PC-3 (cell line): Measurements from ENCODE around the gene RBPJ. TPM values are rescaled to one million over a fixed set of nuclear protein-coding genes. Genes with fewer than 3 reads are reported as not detected.
"Not testable (repeated sequence)": the region's sequence is repeated elsewhere in the genome, so short reads cannot be mapped to it uniquely, and the experiment has no call there.

Experiments used
- ATAC-seq: fragments of 200-7000 bp; cut with Tn5 transposase; 2 replicates; pipeline ENCODE4 v1.9.1; 2020; ENCODE audit warnings: mild to moderate bottlenecking, moderate library complexity
- BruUV-seq: library from RNA; stranded (reverse); fragments of 400-500 nt; replicated peaks from 2 replicates; lab custom pipeline; 2021; lab: Mats Ljungman, UMichigan
- CTCF ChIA-PET: fragments of 300-600 bp; sonication (Branson Sonifier 250); formaldehyde crosslinking; loops from one replicate; lab custom pipeline; 2022; ENCODE audit warnings: antibody characterized with exemption; lab: Charles Lee
- POLR2A ChIA-PET: fragments of 300-600 bp; sonication (Branson Sonifier 250); formaldehyde crosslinking; loops from one replicate; lab custom pipeline; 2022; ENCODE audit warnings: antibody characterized with exemption; ENCODE audit not compliant: unreplicated experiment; lab: Charles Lee
- DNase-seq: peaks from one replicate; pipeline ENCODE4 v3.0.0-alpha.2; 2015
- H2AFZ ChIP-seq: fragments of 300-600 bp; sonication (generic); 2 replicates; pipeline ENCODE4 v1.6.0; 2016; ENCODE audit warnings: antibody characterized with exemption, low read length
- H3F3A ChIP-seq: fragments of 300-600 bp; sonication (generic); one replicate; pipeline ENCODE4 v1.6.0; 2017; ENCODE audit warnings: antibody characterized with exemption, low read length, control low read depth, mild to moderate bottlenecking; ENCODE audit not compliant: unreplicated experiment
- H3K27ac ChIP-seq: fragments of 300-600 bp; sonication (generic); 2 replicates; pipeline ENCODE4 v1.5.1; 2016; ENCODE audit warnings: mild to moderate bottlenecking, low read length
- H3K27me3 ChIP-seq: fragments of 300-600 bp; sonication (generic); 2 replicates; pipeline ENCODE4 v1.6.1; 2016; ENCODE audit warnings: low read length, mixed read lengths
- H3K36me3 ChIP-seq: fragments of 300-600 bp; sonication (generic); 2 replicates; pipeline ENCODE4 v1.6.1; 2016; ENCODE audit warnings: low read depth, mixed run types, low read length, mixed read lengths
- H3K4me1 ChIP-seq: fragments of 300-600 bp; sonication (generic); 2 replicates; pipeline ENCODE4 v1.5.1; 2016; ENCODE audit warnings: low read length; ENCODE audit not compliant: insufficient read depth
- H3K4me2 ChIP-seq: fragments of 300-600 bp; sonication (generic); 2 replicates; pipeline ENCODE4 v1.6.0; 2016; ENCODE audit warnings: low read length
- H3K4me3 ChIP-seq: fragments of 300-600 bp; sonication (generic); 2 replicates; pipeline ENCODE4 v1.5.1; 2016; ENCODE audit warnings: mild to moderate bottlenecking, low read length, mixed read lengths
- H3K79me2 ChIP-seq: fragments of 300-600 bp; sonication (generic); 2 replicates; pipeline ENCODE4 v1.6.1; 2017; ENCODE audit warnings: low read length, mixed read lengths
- H3K9ac ChIP-seq: fragments of 300-600 bp; sonication (generic); 2 replicates; pipeline ENCODE4 v1.6.0; 2016; ENCODE audit warnings: mild to moderate bottlenecking, low read length
- H3K9me2 ChIP-seq: fragments of 300-600 bp; sonication (generic); replicated peaks from 2 replicates; pipeline ENCODE4 v1.6.1; 2016; ENCODE audit warnings: mixed run types, low read length, mixed read lengths
- H3K9me3 ChIP-seq: fragments of 300-600 bp; sonication (generic); 2 replicates; pipeline ENCODE4 v1.6.1; 2016; ENCODE audit warnings: low read length, mixed read lengths
- H4K20me1 ChIP-seq: fragments of 300-600 bp; sonication (generic); 2 replicates; pipeline ENCODE4 v1.6.1; 2016; ENCODE audit warnings: low read length, mixed read lengths
- CTCF ChIP-seq: fragments of 300-600 bp; sonication (generic); conservative IDR thresholded peaks from 2 replicates; pipeline ENCODE4 v1.5.1; 2017; ENCODE audit warnings: antibody characterized with exemption, low read depth, mild to moderate bottlenecking, low read length
- EZH2 ChIP-seq: fragments of 300-600 bp; sonication (generic); IDR thresholded peaks from one replicate; pipeline ENCODE4 v1.6.1; 2017; ENCODE audit warnings: antibody characterized with exemption, mild to moderate bottlenecking, low read length; ENCODE audit not compliant: unreplicated experiment
- EZH2phosphoT487 ChIP-seq: fragments of 300-600 bp; sonication (generic); IDR thresholded peaks from 2 replicates; pipeline ENCODE4 v1.6.1; 2018; ENCODE audit warnings: mild to moderate bottlenecking, antibody characterized with exemption, low read length, borderline replicate concordance
- intact Hi-C: fragments of 100-400 bp; cut with micrococcal nuclease; formaldehyde crosslinking; loops from 2 replicates; pipeline ENCODE4 v1.9.0; 2023
- total RNA-seq: library from RNA; depleted of rRNA; stranded (reverse); fragments of >200 nt; gene quantifications from 2 replicates; pipeline ENCODE4 v1.2.3, GENCODE V29; 2014

Gene RBPJ
- total RNA-seq, 1 experiment from 2014 or later, result 39.1 TPM

GRCh38 chr4:26356081-26356501, 35.3 kb downstream of the RBPJ start:
- POLR2A ChIA-PET, result no interaction called here
- Histone ChIP-seq H2AFZ (no peak overlapping the region), H3K9me3 (no peaks in the 10 kb centered on the region), H3K79me2 (peaks cover 99% of the 10 kb centered on the region), H3K27ac (no peak overlapping the region), H3K36me3 (no peaks in the 10 kb centered on the region), H3K9ac (no peak overlapping the region), H3K9me2 (no peaks in the 10 kb centered on the region), H3K4me3 (no peak overlapping the region), H4K20me1 (peaks cover 13% of the 10 kb centered on the region; the same call in 1 of the 2 replicates), H3K4me1 (peaks cover 14% of the 10 kb centered on the region), H3F3A (no peaks in the 10 kb centered on the region), H3K27me3 (no peaks in the 10 kb centered on the region), H3K4me2 (0 out of 2 replicates have a peak overlapping the region, but pooled peaks have one; percentile 3)
- no TSS peak for BruUV-seq
- CTCF ChIA-PET, result no interaction called here
- peak; percentile 52 for DNase-seq
- intact Hi-C loops, result no loop called here
- TF ChIP-seq EZH2 (no peak), EZH2phosphoT487 (no peak), CTCF (no peak)
- ATAC-seq, result peak; percentile 55

- CTCF ChIA-PET, H3K27ac ChIP-seq, H3K9ac ChIP-seq, H3K9me3 ChIP-seq, H2AFZ ChIP-seq, H4K20me1 ChIP-seq, DNase-seq, H3K4me2 ChIP-seq, H3F3A ChIP-seq, H3K36me3 ChIP-seq, intact Hi-C loops, BruUV-seq, H3K27me3 ChIP-seq, ATAC-seq, H3K4me3 ChIP-seq, H3K9me2 ChIP-seq: not testable (repeated sequence)
- POLR2A ChIA-PET, result interaction anchor here (0.5 kb wide), 1 partner anchor 209 kb away, joined by 3 read pairs; no protein-coding TSS in a partner anchor
- peaks cover 96% of the 10 kb centered on the region for H3K79me2 ChIP-seq
- peaks cover 14% of the 10 kb centered on the region for H3K4me1 ChIP-seq
These were observed 38.7 kb downstream of the RBPJ start for GRCh38 chr4:26359521-26359920.

GRCh38 chr4:26360273-26360672, 39.5 kb downstream of the RBPJ start:
- no peak for TF ChIP-seq CTCF
- no peak for TF ChIP-seq EZH2phosphoT487
- no peak for TF ChIP-seq EZH2
- CTCF ChIA-PET, result no interaction called here
- Histone ChIP-seq H4K20me1 (peaks cover 3% of the 10 kb centered on the region; the same call in 1 of the 2 replicates), H3K9me3 (no peaks in the 10 kb centered on the region), H3K4me1 (peaks cover 10% of the 10 kb centered on the region), H3K9ac (no peak overlapping the region), H3K79me2 (peaks cover 95% of the 10 kb centered on the region), H3K4me3 (no peak overlapping the region), H3K36me3 (no peaks in the 10 kb centered on the region; the same call in 1 of the 2 replicates), H3K9me2 (no peaks in the 10 kb centered on the region), H3K4me2 (no peak overlapping the region), H2AFZ (no peak overlapping the region), H3F3A (no peaks in the 10 kb centered on the region), H3K27me3 (no peaks in the 10 kb centered on the region), H3K27ac (no peak overlapping the region)
- BruUV-seq, result no TSS peak
- POLR2A ChIA-PET, result interaction anchor here (0.5 kb wide), 1 partner anchor 208 kb away, joined by 3 read pairs; no protein-coding TSS in a partner anchor
- DNase-seq (no peak), ATAC-seq (no peak)
- intact Hi-C loops, result no loop called here
